GM12872 (cell line): ENCODE data around the gene TP63.

Source experiments
- CTCF ChIP-seq: IDR thresholded peaks from 3 replicates; pipeline ENCODE4 v1.5.1; 2011; ENCODE audit warnings: low read depth, mild to moderate bottlenecking, low read length, moderate library complexity; ENCODE audit not compliant: insufficient read depth

Gene TP63

GRCh38 chr3:189899186-189899585 lies 268.0 kb downstream of the TP63 start:
- TF ChIP-seq CTCF, result no peak

GRCh38 chr3:189900578-189900977 lies 269.4 kb downstream of the TP63 start:
- TF ChIP-seq CTCF, result no peak

- no peak for TF ChIP-seq CTCF
Measured at GRCh38 chr3:189901481-189901880, 270.3 kb downstream of the TP63 start.

GRCh38 chr3:189902230-189903186 lies 271.3 kb downstream of the TP63 start:
- no peak for TF ChIP-seq CTCF

GRCh38 chr3:189903562-189904250 lies 272.5 kb downstream of the TP63 start:
- no peak for TF ChIP-seq CTCF

- TF ChIP-seq CTCF, result no peak
Measured at GRCh38 chr3:189907803-189908202, 276.6 kb downstream of the TP63 start.

- no peak for TF ChIP-seq CTCF
Measured at GRCh38 chr3:189908646-189909045, 277.5 kb downstream of the TP63 start.
